PC-3 (cell line): ENCODE results near the gene SLC39A11. TPM values are rescaled to one million over a fixed set of nuclear protein-coding genes. Genes with fewer than 3 reads are reported as not detected.
A peak's percentile ranks its signal among the peaks of the same experiment; 100 is the strongest.

Experiments used
- ATAC-seq: fragments of 200-7000 bp; cut with Tn5 transposase; 2 replicates; pipeline ENCODE4 v1.9.1; 2020; ENCODE audit warnings: mild to moderate bottlenecking, moderate library complexity
- BruUV-seq: library from RNA; stranded (reverse); fragments of 400-500 nt; replicated peaks from 2 replicates; lab custom pipeline; 2021; lab: Mats Ljungman, UMichigan
- CTCF ChIA-PET: fragments of 300-600 bp; sonication (Branson Sonifier 250); formaldehyde crosslinking; loops from one replicate; lab custom pipeline; 2022; ENCODE audit warnings: antibody characterized with exemption; lab: Charles Lee
- POLR2A ChIA-PET: fragments of 300-600 bp; sonication (Branson Sonifier 250); formaldehyde crosslinking; loops from one replicate; lab custom pipeline; 2022; ENCODE audit warnings: antibody characterized with exemption; ENCODE audit not compliant: unreplicated experiment; lab: Charles Lee
- DNase-seq: peaks from one replicate; pipeline ENCODE4 v3.0.0-alpha.2; 2015
- H2AFZ ChIP-seq: fragments of 300-600 bp; sonication (generic); 2 replicates; pipeline ENCODE4 v1.6.0; 2016; ENCODE audit warnings: antibody characterized with exemption, low read length
- H3F3A ChIP-seq: fragments of 300-600 bp; sonication (generic); one replicate; pipeline ENCODE4 v1.6.0; 2017; ENCODE audit warnings: antibody characterized with exemption, low read length, control low read depth, mild to moderate bottlenecking; ENCODE audit not compliant: unreplicated experiment
- H3K27ac ChIP-seq: fragments of 300-600 bp; sonication (generic); 2 replicates; pipeline ENCODE4 v1.5.1; 2016; ENCODE audit warnings: mild to moderate bottlenecking, low read length
- H3K27me3 ChIP-seq: fragments of 300-600 bp; sonication (generic); 2 replicates; pipeline ENCODE4 v1.6.1; 2016; ENCODE audit warnings: low read length, mixed read lengths
- H3K36me3 ChIP-seq: fragments of 300-600 bp; sonication (generic); 2 replicates; pipeline ENCODE4 v1.6.1; 2016; ENCODE audit warnings: low read depth, mixed run types, low read length, mixed read lengths
- H3K4me1 ChIP-seq: fragments of 300-600 bp; sonication (generic); 2 replicates; pipeline ENCODE4 v1.5.1; 2016; ENCODE audit warnings: low read length; ENCODE audit not compliant: insufficient read depth
- H3K4me2 ChIP-seq: fragments of 300-600 bp; sonication (generic); 2 replicates; pipeline ENCODE4 v1.6.0; 2016; ENCODE audit warnings: low read length
- H3K4me3 ChIP-seq: fragments of 300-600 bp; sonication (generic); 2 replicates; pipeline ENCODE4 v1.5.1; 2016; ENCODE audit warnings: mild to moderate bottlenecking, low read length, mixed read lengths
- H3K79me2 ChIP-seq: fragments of 300-600 bp; sonication (generic); 2 replicates; pipeline ENCODE4 v1.6.1; 2017; ENCODE audit warnings: low read length, mixed read lengths
- H3K9ac ChIP-seq: fragments of 300-600 bp; sonication (generic); 2 replicates; pipeline ENCODE4 v1.6.0; 2016; ENCODE audit warnings: mild to moderate bottlenecking, low read length
- H3K9me2 ChIP-seq: fragments of 300-600 bp; sonication (generic); replicated peaks from 2 replicates; pipeline ENCODE4 v1.6.1; 2016; ENCODE audit warnings: mixed run types, low read length, mixed read lengths
- H3K9me3 ChIP-seq: fragments of 300-600 bp; sonication (generic); 2 replicates; pipeline ENCODE4 v1.6.1; 2016; ENCODE audit warnings: low read length, mixed read lengths
- H4K20me1 ChIP-seq: fragments of 300-600 bp; sonication (generic); 2 replicates; pipeline ENCODE4 v1.6.1; 2016; ENCODE audit warnings: low read length, mixed read lengths
- EZH2 ChIP-seq: fragments of 300-600 bp; sonication (generic); IDR thresholded peaks from one replicate; pipeline ENCODE4 v1.6.1; 2017; ENCODE audit warnings: antibody characterized with exemption, mild to moderate bottlenecking, low read length; ENCODE audit not compliant: unreplicated experiment
- EZH2phosphoT487 ChIP-seq: fragments of 300-600 bp; sonication (generic); IDR thresholded peaks from 2 replicates; pipeline ENCODE4 v1.6.1; 2018; ENCODE audit warnings: mild to moderate bottlenecking, antibody characterized with exemption, low read length, borderline replicate concordance
- intact Hi-C: fragments of 100-400 bp; cut with micrococcal nuclease; formaldehyde crosslinking; loops from 2 replicates; pipeline ENCODE4 v1.9.0; 2023
- total RNA-seq: library from RNA; depleted of rRNA; stranded (reverse); fragments of >200 nt; gene quantifications from 2 replicates; pipeline ENCODE4 v1.2.3, GENCODE V29; 2014
- TF ChIP-seq, protein P1 (sequence below): fragments of 300-600 bp; sonication (generic); conservative IDR thresholded peaks from 2 replicates; pipeline ENCODE4 v1.5.1; 2017; ENCODE audit warnings: antibody characterized with exemption, low read depth, mild to moderate bottlenecking, low read length

SLC39A11 gene
- total RNA-seq, 1 experiment from 2014 or later = 37.7 TPM

DNA sequence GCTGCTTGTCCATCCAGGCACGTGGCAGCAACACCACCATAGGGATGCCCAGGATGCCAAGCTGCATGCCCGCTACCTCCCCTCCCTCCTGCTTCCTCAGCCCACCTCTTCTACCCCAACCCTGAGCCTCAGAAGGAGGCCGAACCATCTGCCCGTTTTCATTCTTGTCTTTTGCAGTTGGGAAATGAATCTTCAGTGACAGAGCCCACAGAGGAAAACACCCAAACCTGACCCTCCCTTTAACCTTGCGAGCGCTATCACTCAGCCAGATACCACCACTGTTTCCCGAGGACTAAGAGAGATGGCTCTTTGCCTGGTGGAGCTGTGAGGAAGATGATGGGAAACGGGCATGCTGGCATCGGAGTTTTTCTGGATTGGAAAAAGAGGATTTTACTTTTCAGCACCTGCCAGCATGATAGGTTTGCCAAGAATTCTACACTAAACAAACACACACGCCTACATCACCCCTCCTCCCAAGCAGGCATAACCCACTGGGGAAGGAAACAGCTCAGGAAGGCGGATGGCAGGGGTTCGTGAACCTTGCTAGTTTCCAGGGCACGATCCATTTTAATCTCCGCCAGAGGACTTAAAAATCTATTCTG is 457.4 kb downstream of the SLC39A11 start:
- ATAC-seq (peak; percentile 10; the same call in 1 of the 2 replicates), DNase-seq (peak; percentile 53)
- POLR2A ChIA-PET = interaction anchor here (0.6 to 1.0 kb wide), 3 partner anchors 17 to 49 kb away, joined by 3 to 7 read pairs (median 5); no protein-coding TSS in a partner anchor
- Histone ChIP-seq H3K9me3 (no peaks in the 10 kb centered on the region), H3K27ac (peak overlapping the region; percentile 86), H3F3A (peaks cover 4% of the 10 kb centered on the region), H3K4me1 (peaks cover 36% of the 10 kb centered on the region), H3K27me3 (no peaks in the 10 kb centered on the region), H3K4me3 (no peak overlapping the region), H4K20me1 (no peaks in the 10 kb centered on the region), H3K4me2 (peak overlapping the region; percentile 45), H3K9me2 (no peaks in the 10 kb centered on the region), H2AFZ (peak overlapping the region; percentile 28), H3K79me2 (no peaks in the 10 kb centered on the region), H3K36me3 (no peaks in the 10 kb centered on the region), H3K9ac (peak overlapping the region; percentile 62)
- TF ChIP-seq EZH2phosphoT487 = no peak
- CTCF ChIA-PET = interaction anchor here (0.6 kb wide), 1 partner anchor 10 kb away, joined by 4 read pairs; no protein-coding TSS in a partner anchor
- intact Hi-C loops = no loop called here
- BruUV-seq = no TSS peak

DNA sequence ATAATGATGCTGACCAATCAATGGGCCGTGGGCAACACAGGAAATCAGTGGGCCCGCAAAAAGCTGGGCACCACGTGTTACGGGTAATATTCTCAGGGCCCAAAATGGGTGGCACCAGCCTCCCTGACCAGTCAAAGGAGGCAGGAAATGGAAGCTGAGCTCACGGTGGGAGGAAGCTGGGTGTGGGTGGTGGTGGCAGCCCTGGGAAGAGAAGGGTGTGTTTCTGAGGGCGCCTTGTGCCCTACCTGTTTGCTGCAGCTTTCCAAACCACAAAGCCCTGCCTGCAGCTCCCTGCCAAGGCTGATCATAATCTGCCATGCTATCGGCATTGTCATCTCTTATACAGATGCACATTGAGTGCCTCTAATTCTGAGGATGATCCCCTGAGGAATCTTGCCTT is 457.9 kb downstream of the SLC39A11 start:
- peak; percentile 55 for ATAC-seq
- BruUV-seq = TSS peak; percentile 19
- H3K4me3 ChIP-seq = no peak overlapping the region
- peak overlapping the region; percentile 28; the same call in 1 of the 2 replicates for H2AFZ ChIP-seq
- H3F3A ChIP-seq = peaks cover 4% of the 10 kb centered on the region
- H3K9ac ChIP-seq = peak overlapping the region; percentile 62
- H3K4me2 ChIP-seq = peak overlapping the region; percentile 45
- intact Hi-C loops = loop anchor here (5.0 kb wide), 1 partner anchor 48 kb away; no protein-coding TSS in a partner anchor
- no peaks in the 10 kb centered on the region for H4K20me1 ChIP-seq
- H3K9me3 ChIP-seq = no peaks in the 10 kb centered on the region
- peak overlapping the region; percentile 86 for H3K27ac ChIP-seq
- POLR2A ChIA-PET = interaction anchor here (0.6 to 1.0 kb wide), 2 partner anchors 17 to 49 kb away, joined by 3 to 5 read pairs; no protein-coding TSS in a partner anchor
- CTCF ChIA-PET = interaction anchor here (0.6 kb wide), 2 partner anchors 10 to 74 kb away, joined by 3 to 4 read pairs; no protein-coding TSS in a partner anchor
- TF ChIP-seq EZH2 (no peak), EZH2phosphoT487 (no peak)
- TF ChIP-seq, protein P1, sequence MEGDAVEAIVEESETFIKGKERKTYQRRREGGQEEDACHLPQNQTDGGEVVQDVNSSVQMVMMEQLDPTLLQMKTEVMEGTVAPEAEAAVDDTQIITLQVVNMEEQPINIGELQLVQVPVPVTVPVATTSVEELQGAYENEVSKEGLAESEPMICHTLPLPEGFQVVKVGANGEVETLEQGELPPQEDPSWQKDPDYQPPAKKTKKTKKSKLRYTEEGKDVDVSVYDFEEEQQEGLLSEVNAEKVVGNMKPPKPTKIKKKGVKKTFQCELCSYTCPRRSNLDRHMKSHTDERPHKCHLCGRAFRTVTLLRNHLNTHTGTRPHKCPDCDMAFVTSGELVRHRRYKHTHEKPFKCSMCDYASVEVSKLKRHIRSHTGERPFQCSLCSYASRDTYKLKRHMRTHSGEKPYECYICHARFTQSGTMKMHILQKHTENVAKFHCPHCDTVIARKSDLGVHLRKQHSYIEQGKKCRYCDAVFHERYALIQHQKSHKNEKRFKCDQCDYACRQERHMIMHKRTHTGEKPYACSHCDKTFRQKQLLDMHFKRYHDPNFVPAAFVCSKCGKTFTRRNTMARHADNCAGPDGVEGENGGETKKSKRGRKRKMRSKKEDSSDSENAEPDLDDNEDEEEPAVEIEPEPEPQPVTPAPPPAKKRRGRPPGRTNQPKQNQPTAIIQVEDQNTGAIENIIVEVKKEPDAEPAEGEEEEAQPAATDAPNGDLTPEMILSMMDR = no peak
- H3K9me2 ChIP-seq = no peaks in the 10 kb centered on the region
- peak; percentile 82 for DNase-seq
- H3K79me2 ChIP-seq = no peaks in the 10 kb centered on the region
- no peaks in the 10 kb centered on the region for H3K27me3 ChIP-seq
- H3K36me3 ChIP-seq = no peaks in the 10 kb centered on the region
- H3K4me1 ChIP-seq = peaks cover 31% of the 10 kb centered on the region

DNA sequence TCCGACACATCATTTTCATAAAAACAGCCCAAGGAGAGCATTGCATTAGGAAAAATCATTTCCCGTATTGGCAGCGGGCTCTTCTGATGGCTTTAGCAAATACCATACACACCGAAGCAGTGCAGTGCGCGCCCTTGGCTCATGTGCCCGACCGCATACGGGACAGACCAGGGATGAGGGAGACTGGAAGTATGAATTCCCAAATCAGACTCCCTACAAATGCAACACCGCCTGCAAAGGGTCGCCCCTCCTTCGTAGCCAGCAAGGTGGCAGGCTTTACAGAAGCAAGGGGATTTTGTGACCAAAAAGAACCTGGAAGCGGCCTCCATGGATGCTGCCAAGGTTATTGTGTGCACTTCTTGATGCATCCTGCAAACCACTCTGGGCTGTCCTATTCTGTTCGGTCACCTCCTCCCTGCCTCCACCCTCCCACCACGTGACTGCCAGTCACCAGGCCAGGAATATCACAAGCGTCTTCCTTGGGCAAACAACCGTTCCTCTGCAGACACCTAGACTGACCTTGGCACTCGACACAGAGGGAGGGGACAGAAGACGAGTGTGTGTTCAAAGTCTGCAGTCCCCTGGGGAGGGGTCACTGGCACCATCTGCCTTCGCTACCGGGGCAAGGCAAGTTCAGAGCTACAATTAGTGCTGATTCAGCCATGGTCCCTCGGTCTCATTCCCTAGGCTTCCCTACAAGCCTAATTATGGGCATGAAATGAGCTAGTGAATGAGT is 460.4 kb downstream of the SLC39A11 start:
- peak; percentile 85 for DNase-seq
- H3K4me2 ChIP-seq = peak overlapping the region; percentile 70
- H3K27ac ChIP-seq = peak overlapping the region; percentile 91
- H3K9me3 ChIP-seq = no peaks in the 10 kb centered on the region
- H3F3A ChIP-seq = peaks cover 4% of the 10 kb centered on the region
- intact Hi-C loops = loop anchor here (1.0 to 5.0 kb wide), 3 partner anchors 17 to 50 kb away; no protein-coding TSS in a partner anchor
- no peaks in the 10 kb centered on the region for H3K36me3 ChIP-seq
- ChIA-PET CTCF (no interaction called here), POLR2A (interaction anchor here (0.5 kb wide), 1 partner anchor 66 kb away, joined by 8 read pairs; no protein-coding TSS in a partner anchor)
- H3K27me3 ChIP-seq = no peaks in the 10 kb centered on the region
- H3K4me1 ChIP-seq = peaks cover 31% of the 10 kb centered on the region
- peak overlapping the region; percentile 44 for H3K4me3 ChIP-seq
- peak overlapping the region; percentile 58 for H3K9ac ChIP-seq
- BruUV-seq = TSS peak; percentile 27
- no peaks in the 10 kb centered on the region for H3K9me2 ChIP-seq
- ATAC-seq = peak; percentile 80
- no peaks in the 10 kb centered on the region for H3K79me2 ChIP-seq
- TF ChIP-seq, protein P1 = no peak
- TF ChIP-seq EZH2phosphoT487 (no peak), EZH2 (no peak)
- H2AFZ ChIP-seq = peak overlapping the region; percentile 28; the same call in 1 of the 2 replicates
- H4K20me1 ChIP-seq = no peaks in the 10 kb centered on the region
